GM12873 (cell line): ENCODE results near the gene TEX264.

Experiments
- TF ChIP-seq, protein P1 (sequence below): IDR thresholded peaks from 2 replicates; pipeline ENCODE4 v1.5.1; 2012; ENCODE audit warnings: low read depth, mild to moderate bottlenecking, moderate library complexity, low read length, control low read depth; ENCODE audit not compliant: insufficient read depth; ENCODE audit errors: missing control alignments

The TEX264 gene

GRCh38 chr3:51646091-51646490 is 25.0 kb upstream of the TEX264 start:
- TF ChIP-seq, protein P1, sequence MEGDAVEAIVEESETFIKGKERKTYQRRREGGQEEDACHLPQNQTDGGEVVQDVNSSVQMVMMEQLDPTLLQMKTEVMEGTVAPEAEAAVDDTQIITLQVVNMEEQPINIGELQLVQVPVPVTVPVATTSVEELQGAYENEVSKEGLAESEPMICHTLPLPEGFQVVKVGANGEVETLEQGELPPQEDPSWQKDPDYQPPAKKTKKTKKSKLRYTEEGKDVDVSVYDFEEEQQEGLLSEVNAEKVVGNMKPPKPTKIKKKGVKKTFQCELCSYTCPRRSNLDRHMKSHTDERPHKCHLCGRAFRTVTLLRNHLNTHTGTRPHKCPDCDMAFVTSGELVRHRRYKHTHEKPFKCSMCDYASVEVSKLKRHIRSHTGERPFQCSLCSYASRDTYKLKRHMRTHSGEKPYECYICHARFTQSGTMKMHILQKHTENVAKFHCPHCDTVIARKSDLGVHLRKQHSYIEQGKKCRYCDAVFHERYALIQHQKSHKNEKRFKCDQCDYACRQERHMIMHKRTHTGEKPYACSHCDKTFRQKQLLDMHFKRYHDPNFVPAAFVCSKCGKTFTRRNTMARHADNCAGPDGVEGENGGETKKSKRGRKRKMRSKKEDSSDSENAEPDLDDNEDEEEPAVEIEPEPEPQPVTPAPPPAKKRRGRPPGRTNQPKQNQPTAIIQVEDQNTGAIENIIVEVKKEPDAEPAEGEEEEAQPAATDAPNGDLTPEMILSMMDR: no peak

DNA sequence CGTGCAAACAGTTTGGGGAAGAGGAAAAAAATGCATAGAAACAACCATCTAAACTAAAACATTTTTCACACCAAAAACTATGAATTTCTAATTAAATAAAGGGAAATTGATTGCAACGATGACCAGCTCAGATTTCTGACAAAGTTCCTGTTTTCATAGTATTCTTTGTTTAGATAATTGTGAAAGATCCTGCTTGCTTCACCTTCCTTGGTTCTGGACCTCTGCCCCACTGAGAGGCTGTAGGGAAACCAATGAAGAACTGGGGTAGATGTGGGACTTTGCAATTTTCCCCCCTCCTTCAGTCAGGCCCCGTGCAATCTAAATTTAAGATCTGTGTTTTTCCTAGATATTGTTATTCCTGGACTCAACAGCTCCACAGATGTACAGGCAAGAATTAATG is 13.8 kb upstream of the TEX264 start:
- TF ChIP-seq, protein P1: no peak

DNA sequence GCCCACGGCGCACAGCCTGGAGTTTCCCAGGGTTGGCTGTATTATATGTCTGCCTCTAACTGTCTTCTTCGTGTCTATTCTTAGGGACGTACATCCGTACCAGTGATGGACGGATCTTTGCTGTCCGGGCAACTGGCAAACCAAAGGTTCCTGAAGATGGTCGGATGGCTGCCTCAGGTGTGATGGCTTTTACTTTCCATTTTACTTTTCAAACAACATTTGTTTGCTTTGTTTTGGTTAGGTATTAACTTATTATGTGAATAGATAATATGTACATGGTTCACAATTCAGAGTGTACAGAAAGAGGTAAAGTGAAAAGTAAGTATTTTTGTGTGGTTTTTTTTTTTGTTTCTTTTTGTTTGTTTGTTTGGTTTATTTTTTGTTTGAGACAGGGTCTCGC is 11.1 kb upstream of the TEX264 start:
- TF ChIP-seq, protein P1: no peak

GRCh38 chr3:51662456-51662855 is 8.6 kb upstream of the TEX264 start:
- TF ChIP-seq, protein P1: no peak

DNA sequence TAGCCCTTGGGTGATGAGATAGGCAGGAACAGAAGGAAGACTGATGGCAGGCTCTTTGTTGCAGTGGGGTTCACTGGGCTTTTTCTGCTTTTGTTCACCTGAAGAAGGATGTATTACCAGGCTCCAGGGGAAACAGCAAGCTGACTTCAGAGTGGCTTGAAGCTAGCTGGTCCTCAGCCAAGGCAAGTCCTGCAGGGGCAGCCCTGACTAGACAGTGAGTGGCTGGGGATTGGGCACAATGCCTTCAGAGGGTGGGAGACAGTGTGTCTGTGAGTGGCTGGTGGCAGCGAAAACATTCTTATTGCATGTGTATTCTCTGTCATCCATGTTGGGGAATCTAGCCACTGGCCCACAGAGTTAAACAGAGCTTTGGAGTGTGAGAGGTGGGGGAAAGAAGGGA is 2.3 kb upstream of the TEX264 start:
- TF ChIP-seq, protein P1: no peak

- TF ChIP-seq, protein P1: peak; percentile 100
Measured at GRCh38 chr3:51669241-51670052, 1.6 kb upstream of the TEX264 start.

DNA sequence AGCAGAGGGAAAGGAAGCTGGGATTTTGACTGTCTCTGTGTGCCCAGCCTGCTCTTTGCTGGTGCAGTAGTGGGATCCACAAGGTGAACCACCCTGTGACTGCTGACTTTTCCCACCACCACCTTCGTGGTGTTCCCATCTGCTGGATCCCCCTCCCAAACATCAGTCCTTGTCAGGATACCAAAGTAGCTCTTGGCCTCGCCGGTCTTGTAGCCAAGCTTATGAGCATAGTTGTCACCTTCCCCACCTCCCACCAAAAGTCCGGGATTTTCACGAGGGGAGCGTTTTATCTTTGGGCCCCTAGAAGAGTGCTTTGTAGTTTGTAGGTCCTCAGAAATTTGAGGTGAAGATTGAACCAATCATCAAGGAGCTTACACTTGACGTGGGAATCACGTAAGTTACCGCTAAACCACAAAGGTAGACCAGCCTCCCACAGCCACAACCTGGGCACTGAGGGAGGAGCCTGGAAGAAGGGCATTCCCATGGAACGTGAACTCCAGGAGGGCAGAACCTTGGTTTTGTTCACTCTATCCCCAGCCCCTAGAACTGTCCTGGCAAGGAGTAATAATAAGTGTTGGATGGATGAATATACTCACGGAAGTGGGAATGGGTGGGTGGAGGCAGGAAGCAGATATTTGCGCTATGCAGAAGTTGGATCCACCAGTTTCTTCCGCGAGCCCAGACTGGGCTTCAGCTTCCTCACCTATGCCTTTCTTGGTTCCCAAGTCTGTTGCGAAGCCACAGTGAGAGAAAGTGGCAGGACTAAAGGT is 814 bp upstream of the TEX264 start:
- TF ChIP-seq, protein P1: no peak
